Tibial nerve (tissue), 4 donors: ENCODE measurements around the gene SYNPO2. TPM values are rescaled to one million over a fixed set of nuclear protein-coding genes. Genes with fewer than 3 reads are reported as not detected.

Experiments
- DNase-seq, 2 donors: peaks; one replicate each; pipeline ENCODE4 v3.0.0-alpha.2; 2019; ENCODE audit warnings: low spot score in 2 of 2
- H3K27ac ChIP-seq, 4 donors: fragments of 200-600 bp; sonication (generic) in 3 of 4; one replicate each; pipeline ENCODE4 v1.5.1; 2017 to 2019; ENCODE audit warnings: mild to moderate bottlenecking in 1 of 4
- H3K27me3 ChIP-seq, 2 donors: fragments of 200-600 bp; sonication (generic) in 1 of 2; one replicate each; pipeline versions ENCODE4 v1.5.1 to v1.6.0; 2017 to 2019
- H3K36me3 ChIP-seq, 3 donors: fragments of 200-600 bp; sonication (generic); one replicate each; pipeline ENCODE4 v1.5.1; 2018 to 2019
- H3K4me1 ChIP-seq, 4 donors: fragments of 200-600 bp; sonication (generic) in 3 of 4; one replicate each; pipeline ENCODE4 v1.5.1; 2017 to 2019
- H3K4me3 ChIP-seq, 4 donors: fragments of 200-600 bp; sonication (generic) in 3 of 4; one replicate each; pipeline ENCODE4 v1.5.1; 2017 to 2019; ENCODE audit warnings: mild to moderate bottlenecking in 1 of 4, moderate library complexity in 1 of 4
- H3K9me3 ChIP-seq, 4 donors: fragments of 200-600 bp; sonication (generic) in 3 of 4; one replicate each; pipeline ENCODE4 v1.5.1; 2017 to 2019
- EP300 ChIP-seq, 2 donors: sonication (generic); formaldehyde crosslinking; IDR thresholded peaks; one replicate each; pipeline ENCODE4 v1.6.1; 2017; ENCODE audit warnings: antibody characterized with exemption in 2 of 2, mild to moderate bottlenecking in 1 of 2
- POLR2A ChIP-seq, 2 donors: fragments of 450-650 bp; IDR thresholded peaks; one replicate each; pipeline ENCODE4 v1.6.1; 2017; ENCODE audit warnings: antibody characterized with exemption in 2 of 2, mild to moderate bottlenecking in 2 of 2, moderate library complexity in 2 of 2
- WGBS, 2 donors: methylation state at CpG; one replicate each; pipeline ENCODE4 v1.1.5; 2018; 5-methylcytosine and 5-hydroxymethylcytosine counted together
- total RNA-seq, 4 donors: library from RNA; depleted of rRNA; stranded (reverse); fragments of >200 nt; gene quantifications; one replicate each; pipeline ENCODE4 v1.1.0, GENCODE V29; 2016
- TF ChIP-seq, protein P1 (sequence below), 5 experiments: fragments of 200-600 bp in 3 of 5; fragments of 450-650 bp in 2 of 5; sonication (generic) in 3 of 5; IDR thresholded peaks; one replicate each; pipeline ENCODE4 v1.5.1; 2016 to 2019; ENCODE audit warnings: antibody characterized with exemption in 5 of 5, mild to moderate bottlenecking in 3 of 5, moderate library complexity in 2 of 5

The SYNPO2 gene
- total RNA-seq, 4 donors from 2014 or later = 118 to 177 (median 138) TPM

DNA sequence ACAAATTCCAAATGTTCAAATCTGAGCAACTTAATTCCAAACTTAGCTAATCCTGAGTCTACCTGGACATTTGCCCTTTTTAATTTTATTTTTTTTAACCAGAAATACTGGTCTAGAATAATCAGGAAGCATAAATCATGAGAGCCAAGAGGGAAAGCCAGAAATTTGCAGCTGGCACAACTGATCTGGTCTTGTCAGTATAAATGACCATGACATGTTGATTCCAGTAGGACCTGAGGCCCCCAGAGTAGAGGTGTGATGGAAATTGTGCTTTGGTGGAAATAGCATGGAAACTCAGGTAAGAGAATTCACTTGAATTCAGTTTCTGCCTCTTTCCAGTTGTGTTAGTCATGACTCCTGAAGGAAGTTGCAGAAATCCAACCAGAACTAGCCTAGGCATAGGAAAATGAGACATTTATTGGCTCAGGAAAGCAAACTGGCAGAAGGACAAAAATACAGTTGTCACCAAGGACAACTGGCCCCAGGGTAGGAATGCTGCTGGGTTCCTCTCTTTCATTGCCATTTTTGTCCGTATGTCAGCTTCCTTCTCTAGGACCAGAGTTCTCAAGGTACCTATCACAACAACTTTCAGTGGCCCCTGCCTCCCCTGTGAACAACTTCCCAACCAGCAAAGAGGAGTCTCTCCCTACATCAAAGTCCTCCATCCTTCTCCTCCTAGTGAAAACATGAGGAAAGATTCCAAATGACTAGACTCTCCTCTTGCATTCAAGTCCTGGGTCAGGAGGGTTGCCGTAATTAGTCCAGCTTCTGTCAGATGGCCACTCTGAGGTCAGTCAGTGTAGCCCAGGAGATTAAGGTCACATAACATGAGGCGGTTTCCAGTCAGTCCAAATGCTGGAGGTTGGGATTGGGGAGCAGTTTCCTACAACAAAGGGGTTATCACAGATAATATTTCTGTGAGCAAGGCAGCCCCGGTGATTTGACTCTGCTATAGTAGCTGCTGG lies 217.7 kb downstream of the SYNPO2 start:
- H3K9me3 ChIP-seq = no peaks in the 10 kb centered on the region
- TF ChIP-seq POLR2A (IDR thresholded peaks at IDR 0.05) (no peak), EP300 (IDR thresholded peaks at IDR 0.05) (no peak)
- TF ChIP-seq, protein P1, sequence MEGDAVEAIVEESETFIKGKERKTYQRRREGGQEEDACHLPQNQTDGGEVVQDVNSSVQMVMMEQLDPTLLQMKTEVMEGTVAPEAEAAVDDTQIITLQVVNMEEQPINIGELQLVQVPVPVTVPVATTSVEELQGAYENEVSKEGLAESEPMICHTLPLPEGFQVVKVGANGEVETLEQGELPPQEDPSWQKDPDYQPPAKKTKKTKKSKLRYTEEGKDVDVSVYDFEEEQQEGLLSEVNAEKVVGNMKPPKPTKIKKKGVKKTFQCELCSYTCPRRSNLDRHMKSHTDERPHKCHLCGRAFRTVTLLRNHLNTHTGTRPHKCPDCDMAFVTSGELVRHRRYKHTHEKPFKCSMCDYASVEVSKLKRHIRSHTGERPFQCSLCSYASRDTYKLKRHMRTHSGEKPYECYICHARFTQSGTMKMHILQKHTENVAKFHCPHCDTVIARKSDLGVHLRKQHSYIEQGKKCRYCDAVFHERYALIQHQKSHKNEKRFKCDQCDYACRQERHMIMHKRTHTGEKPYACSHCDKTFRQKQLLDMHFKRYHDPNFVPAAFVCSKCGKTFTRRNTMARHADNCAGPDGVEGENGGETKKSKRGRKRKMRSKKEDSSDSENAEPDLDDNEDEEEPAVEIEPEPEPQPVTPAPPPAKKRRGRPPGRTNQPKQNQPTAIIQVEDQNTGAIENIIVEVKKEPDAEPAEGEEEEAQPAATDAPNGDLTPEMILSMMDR (IDR thresholded peaks at IDR 0.05) = no peak
- H3K4me3 ChIP-seq = no peak overlapping the region
- 52 to 62% methylated on average over 4 of the region's 4 CpGs for WGBS, 2 donors
- peaks cover 0 to 49% (median 7%) of the 10 kb centered on the region in 4 donors for H3K4me1 ChIP-seq
- DNase-seq = no peak
- peak overlapping the region in 2 of 4 donors; percentile 25 to 56 for H3K27ac ChIP-seq
- no peaks in the 10 kb centered on the region for H3K36me3 ChIP-seq
- H3K27me3 ChIP-seq = no peaks in the 10 kb centered on the region

DNA sequence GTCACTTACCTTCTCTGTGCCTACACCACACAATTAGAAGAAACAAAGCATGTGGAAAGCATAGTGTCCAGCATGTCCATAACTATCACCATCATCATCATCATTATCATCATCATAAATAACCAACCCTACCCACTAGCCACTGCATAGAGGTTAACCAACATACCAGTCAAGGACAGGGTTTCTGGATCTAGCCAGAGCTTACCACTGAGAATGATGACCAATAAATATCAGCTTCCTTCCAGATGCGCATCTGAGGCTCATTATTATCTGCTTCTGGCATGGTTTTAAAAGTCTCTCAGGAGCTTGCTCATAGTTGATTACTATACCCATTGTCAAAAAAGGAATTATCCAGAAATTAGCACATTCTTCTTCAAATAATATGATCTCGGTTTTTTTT lies 221.5 kb downstream of the SYNPO2 start:
- no peak for DNase-seq
- 78 to 83% methylated on average over 2 of the region's 2 CpGs for WGBS, 2 donors
- no peak for TF ChIP-seq POLR2A (IDR thresholded peaks at IDR 0.05)
- no peak for TF ChIP-seq EP300 (IDR thresholded peaks at IDR 0.05)
- TF ChIP-seq, protein P1 (IDR thresholded peaks at IDR 0.05) = no peak
- H3K4me1 ChIP-seq = peaks cover 0 to 31% (median 2%) of the 10 kb centered on the region in 4 donors
- no peaks in the 10 kb centered on the region for H3K9me3 ChIP-seq
- no peaks in the 10 kb centered on the region for H3K27me3 ChIP-seq
- no peak overlapping the region for H3K27ac ChIP-seq
- H3K4me3 ChIP-seq = no peak overlapping the region
- H3K36me3 ChIP-seq = no peaks in the 10 kb centered on the region

Other genes starting within 250 kb of the SYNPO2 start
- gene METTL14, start 203.5 kb upstream of the SYNPO2 start, total RNA-seq = 10 to 100 TPM; 39.2 to 73.8 (median 68.1) TPM
- gene SEC24D, start 52.7 kb upstream of the SYNPO2 start, total RNA-seq = 10 to 100 TPM; 24.0 to 54.6 (median 34.0) TPM
- gene MYOZ2, start 247.0 kb downstream of the SYNPO2 start, total RNA-seq = under 1 TPM in 3 of 4 donors, not detected in 1; 0.21 to 0.30 (median 0.22) TPM